K562 (cell line): ENCODE measurements around the gene OR1I1.

Source experiments
- CREB3 ChIP-seq: fragments of 450-650 bp; conservative IDR thresholded peaks from 2 replicates; pipeline ENCODE4 v1.6.1; 2016; ENCODE audit warnings: missing genetic modification characterization, low read depth, mild to moderate bottlenecking, missing compliant biosample characterization, moderate library complexity
- CREB3L1 ChIP-seq: fragments of 450-650 bp; IDR thresholded peaks from 2 replicates; pipeline ENCODE4 v1.6.1; 2014; ENCODE audit warnings: low read depth, mild to moderate bottlenecking, moderate library complexity, borderline replicate concordance
- CTCF ChIP-seq, 3 experiments: IDR thresholded peaks in 2 of 3; conservative IDR thresholded peaks in 1 of 3; 2 replicates each; pipeline ENCODE4 v1.5.1; 2011 to 2012; ENCODE audit warnings: low read length in 3 of 3, mild to moderate bottlenecking in 3 of 3, control low read depth in 2 of 3, improper control_type of control experiment in 1 of 3, inconsistent platforms in 1 of 3, low read depth in 1 of 3, mixed read lengths in 1 of 3, moderate library complexity in 1 of 3; ENCODE audit not compliant: insufficient read depth in 2 of 3
- ELK1 ChIP-seq: sonication (generic); formaldehyde crosslinking; IDR thresholded peaks from 2 replicates; pipeline ENCODE4 v1.8.1; 2022; ENCODE audit warnings: missing genetic modification reagents
- MAFK ChIP-seq: IDR thresholded peaks from 2 replicates; pipeline ENCODE4 v1.6.1; 2011; ENCODE audit warnings: low read length, improper control_type of control experiment
- MIER1 ChIP-seq: fragments of 450-650 bp; IDR thresholded peaks from 2 replicates; pipeline ENCODE4 v1.6.1; 2016; ENCODE audit warnings: antibody characterized with exemption, mild to moderate bottlenecking, low read depth
- NRF1 ChIP-seq, 2 experiments: fragments of 450-650 bp; IDR thresholded peaks in 1 of 2; conservative IDR thresholded peaks in 1 of 2; 2 replicates each; pipeline ENCODE4 v1.6.1; 2014; ENCODE audit warnings: mild to moderate bottlenecking in 2 of 2

- TF ChIP-seq CREB3L1 (no peak), CREB3 (no peak), MAFK (no peak), NRF1 (conservative IDR thresholded peaks at IDR 0.05 in 1 of 2, IDR thresholded peaks at IDR 0.05 in 1 of 2) (no peak), CTCF (IDR thresholded peaks at IDR 0.05 in 2 of 3, conservative IDR thresholded peaks at IDR 0.05 in 1 of 3; ENCODE audit: insufficient read depth in 2 of 3, low read depth in 1 of 3, low read length in 3 of 3) (no peak), ELK1 (no peak), MIER1 (no peak)
Observed at GRCh38 chr19:15129856-15130585, 48.0 kb downstream of the OR1I1 start.
